Upper lobe of left lung (tissue), 4 donors: ENCODE measurements around the gene KRT75.

Experiments used
- CTCF ChIP-seq, 6 experiments: fragments of 450-650 bp in 4 of 6; fragments of 200-600 bp in 2 of 6; sonication (generic) in 2 of 6; IDR thresholded peaks; one replicate each; pipeline ENCODE4 v1.5.1; 2016 to 2019; ENCODE audit warnings: antibody characterized with exemption in 6 of 6
- EP300 ChIP-seq, 4 donors: sonication (generic); formaldehyde crosslinking; IDR thresholded peaks; one replicate each; pipeline ENCODE4 v1.5.1; 2017; ENCODE audit warnings: antibody characterized with exemption in 4 of 4, control low read depth in 2 of 4
- POLR2A ChIP-seq, 4 donors: fragments of 450-650 bp; IDR thresholded peaks; one replicate each; pipeline ENCODE4 v1.5.1; 2016 to 2017; ENCODE audit warnings: antibody characterized with exemption in 4 of 4, mild to moderate bottlenecking in 2 of 4
- POLR2AphosphoS5 ChIP-seq, 2 donors: sonication (generic); formaldehyde crosslinking; IDR thresholded peaks; one replicate each; pipeline ENCODE4 v1.5.1; 2017; ENCODE audit warnings: antibody characterized with exemption in 2 of 2

DNA sequence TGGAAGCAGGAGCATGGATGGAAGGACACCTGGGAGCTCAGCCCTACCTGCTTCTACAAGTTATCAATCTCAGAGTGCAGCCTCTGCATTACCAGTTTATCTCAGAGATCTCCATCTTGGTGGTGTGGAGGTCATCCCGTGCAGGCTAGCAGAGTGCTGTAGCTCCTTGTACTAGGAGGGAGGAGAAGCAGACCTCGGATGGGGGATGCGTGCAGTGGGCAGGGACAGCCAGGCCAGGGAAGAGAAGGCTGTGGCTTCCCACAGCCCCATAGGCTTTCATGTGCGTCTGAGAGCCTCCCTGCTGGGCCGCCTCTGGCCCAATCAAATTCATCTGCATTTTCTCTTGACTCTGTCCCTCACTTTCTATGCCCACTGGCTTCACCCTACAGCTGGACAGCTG is 19.2 kb downstream of the KRT75 start:
- TF ChIP-seq CTCF (IDR thresholded peaks at IDR 0.05): no peak
- no peak for TF ChIP-seq POLR2A (IDR thresholded peaks at IDR 0.05)
- TF ChIP-seq EP300 (IDR thresholded peaks at IDR 0.05): no peak
- no peak for TF ChIP-seq POLR2AphosphoS5 (IDR thresholded peaks at IDR 0.05)
